Neural cell (in vitro differentiated cells): ENCODE data around the gene FAM13B.

ENCODE experiments used
- CTCF ChIP-seq: fragments of 450-650 bp; IDR thresholded peaks from 2 replicates; pipeline ENCODE4 v1.5.1; 2014; ENCODE audit warnings: antibody characterized with exemption, mild to moderate bottlenecking, moderate library complexity; ENCODE audit not compliant: poor library complexity, severe bottlenecking
- EP300 ChIP-seq: fragments of 450-650 bp; conservative IDR thresholded peaks from 2 replicates; pipeline ENCODE4 v1.6.1; 2014; ENCODE audit warnings: antibody characterized with exemption, mild to moderate bottlenecking, moderate library complexity; ENCODE audit not compliant: poor library complexity, severe bottlenecking
- EZH2 ChIP-seq: fragments of 200-600, 300-800 bp; shearing (Covaris generic), sonication (generic); IDR thresholded peaks from 2 replicates; pipeline ENCODE4 v1.6.1; 2014; ENCODE audit warnings: antibody characterized with exemption, low read length, borderline replicate concordance, mild to moderate bottlenecking; ENCODE audit not compliant: insufficient read depth, poor library complexity, severe bottlenecking
- POLR2AphosphoS5 ChIP-seq: IDR thresholded peaks from 2 replicates; pipeline ENCODE4 v1.6.1; 2012
- REST ChIP-seq: IDR thresholded peaks from 2 replicates; pipeline ENCODE4 v1.6.1; 2012; ENCODE audit warnings: borderline replicate concordance
- SMC3 ChIP-seq: fragments of 450-650 bp; conservative IDR thresholded peaks from 2 replicates; pipeline ENCODE4 v1.6.1; 2014; ENCODE audit warnings: antibody characterized with exemption, mild to moderate bottlenecking, moderate library complexity; ENCODE audit not compliant: poor library complexity
- TAF1 ChIP-seq: IDR thresholded peaks from 2 replicates; pipeline ENCODE4 v1.6.1; 2012; ENCODE audit warnings: low read depth

GRCh38 chr5:138051441-138052296 is 18.8 kb upstream of the FAM13B start:
- TF ChIP-seq CTCF: no peak
- TF ChIP-seq EZH2: no peak
- no peak for TF ChIP-seq SMC3
- TF ChIP-seq REST: no peak
- no peak for TF ChIP-seq POLR2AphosphoS5
- TF ChIP-seq EP300: no peak
- TF ChIP-seq TAF1: no peak
